K562 (cell line): ENCODE measurements around the gene PRPF8. TPM values are rescaled to one million over a fixed set of nuclear protein-coding genes. Genes with fewer than 3 reads are reported as not detected.

ENCODE experiments used
- ATAC-seq: fragments of 200-7000 bp; cut with Tn5 transposase; 3 replicates; pipeline ENCODE4 v1.9.1; 2020; ENCODE audit warnings: moderate library complexity
- BruUV-seq: library from RNA; stranded (reverse); fragments of 400-500 nt; replicated peaks from 2 replicates; lab custom pipeline; 2021; lab: Mats Ljungman, UMichigan
- CTCF ChIA-PET: fragments of 300-600 bp; formaldehyde crosslinking; extraction: SDS; loops from one replicate; lab custom pipeline; 2021; ENCODE audit warnings: low intra/inter-chr PET ratio; lab: Yijun Ruan, JAX
- POLR2A ChIA-PET: fragments of 300-600, 350-650 bp; sonication (Branson Sonifier 250); formaldehyde crosslinking; extraction: SDS; loops from one replicate; lab custom pipeline; 2021; ENCODE audit warnings: antibody characterized with exemption, inconsistent platforms; lab: Yijun Ruan, JAX
- DNase-seq, 4 experiments: peaks; one replicate each; pipeline versions ENCODE4 v3.0.0 to v3.0.0-alpha.2; 2011 to 2018; ENCODE audit warnings: low spot score in 3 of 4, mixed read lengths in 3 of 4; ENCODE audit errors: extremely low read depth in 1 of 4
- FAIRE-seq: peaks from 2 replicates; lab custom pipeline; 2011; peaks lifted over from hg19 to GRCh38; lab: Jason Lieb, UNC
- H2AFZ ChIP-seq: 2 replicates; pipeline ENCODE4 v1.6.0; 2011; ENCODE audit warnings: low read depth, low read length, control low read depth, inconsistent platforms
- H3K27ac ChIP-seq: fragments of 200-600 bp; 3 replicates; pipeline ENCODE4 v1.8.0; 2011; ENCODE audit warnings: low read depth, mild to moderate bottlenecking, control low read depth, inconsistent platforms, low read length, moderate library complexity, mixed read lengths; ENCODE audit errors: extremely low read depth
- H3K27me3 ChIP-seq, 2 experiments: fragments of 300-600 bp in 1 of 2; 2 replicates in 1 of 2; 3 replicates in 1 of 2; pipeline versions ENCODE4 v1.6.0 to v1.8.0; 2011; ENCODE audit warnings: inconsistent platforms in 2 of 2, low read length in 2 of 2, mild to moderate bottlenecking in 1 of 2, mixed read lengths in 1 of 2, moderate library complexity in 1 of 2; ENCODE audit not compliant: control insufficient read depth in 2 of 2, insufficient read depth in 2 of 2
- H3K36me3 ChIP-seq: fragments of 300-600 bp; 3 replicates; pipeline ENCODE4 v1.8.0; 2011; ENCODE audit warnings: mild to moderate bottlenecking, low read length, inconsistent platforms; ENCODE audit not compliant: control insufficient read depth, insufficient read depth
- H3K4me1 ChIP-seq, 2 experiments: fragments of 200-600 bp in 1 of 2; replicated peaks in 1 of 2; 2 replicates in 1 of 2; 3 replicates in 1 of 2; pipeline versions ENCODE4 v1.5.1 to v1.8.0; 2011; ENCODE audit warnings: inconsistent platforms in 2 of 2, low read length in 2 of 2, mild to moderate bottlenecking in 1 of 2, mixed read lengths in 1 of 2, moderate library complexity in 1 of 2; ENCODE audit not compliant: control insufficient read depth in 2 of 2, insufficient read depth in 2 of 2
- H3K4me2 ChIP-seq: 2 replicates; pipeline ENCODE4 v1.6.1; 2011; ENCODE audit warnings: low read length, control low read depth, inconsistent platforms, mixed read lengths; ENCODE audit not compliant: insufficient read depth
- H3K4me3 ChIP-seq: fragments of 200-600 bp; sonication (generic), shearing (Covaris generic); 2 replicates; pipeline ENCODE4 v1.5.1; 2016; ENCODE audit warnings: control low read depth, inconsistent platforms
- H3K79me2 ChIP-seq: fragments of 200-600 bp; 3 replicates; pipeline ENCODE4 v1.8.0; 2011; ENCODE audit warnings: low read length, inconsistent platforms; ENCODE audit not compliant: control insufficient read depth, insufficient read depth
- H3K9ac ChIP-seq, 2 experiments: 2 replicates each; pipeline versions ENCODE4 v1.6.0 to v1.6.1; 2011; ENCODE audit warnings: low read depth in 2 of 2, low read length in 2 of 2, control low read depth in 1 of 2, inconsistent platforms in 1 of 2, mild to moderate bottlenecking in 1 of 2, mixed read lengths in 1 of 2; ENCODE audit not compliant: insufficient read depth in 1 of 2
- H3K9me1 ChIP-seq: one replicate; pipeline ENCODE4 v1.6.0; 2011; ENCODE audit warnings: inconsistent platforms, mild to moderate bottlenecking, low read length, moderate library complexity; ENCODE audit not compliant: control insufficient read depth, insufficient read depth
- H3K9me3 ChIP-seq: replicated peaks from 2 replicates; pipeline ENCODE4 v1.5.1; 2011; ENCODE audit warnings: low read depth, low read length, inconsistent platforms; ENCODE audit not compliant: control insufficient read depth, insufficient read depth
- H4K20me1 ChIP-seq: replicated peaks from 2 replicates; pipeline ENCODE4 v1.6.1; 2011; ENCODE audit warnings: low read length, inconsistent platforms, mixed read lengths; ENCODE audit not compliant: control insufficient read depth, insufficient read depth
- ARID4B ChIP-seq: sonication (generic); formaldehyde crosslinking; IDR thresholded peaks from 2 replicates; pipeline ENCODE4 v1.8.0; 2022; ENCODE audit warnings: mild to moderate bottlenecking, missing genetic modification reagents
- MGA ChIP-seq: fragments of 450-650 bp; IDR thresholded peaks from 2 replicates; pipeline ENCODE4 v1.6.1; 2016; ENCODE audit warnings: mild to moderate bottlenecking, moderate library complexity
- SMARCC2 ChIP-seq: fragments of 450-650 bp; IDR thresholded peaks from 2 replicates; pipeline ENCODE4 v1.6.1; 2017; ENCODE audit warnings: antibody characterized with exemption, moderate library complexity, mild to moderate bottlenecking, low read depth
- WGBS: fragments of 100-300 bp; shearing (Covaris generic); methylation state at CpG from one replicate; pipeline ENCODE4 v1.1.6; 2016; ENCODE audit warnings: low coverage, mixed read lengths; ENCODE audit not compliant: insufficient coverage; ENCODE audit errors: missing lambda C conversion rate; 5-methylcytosine and 5-hydroxymethylcytosine counted together
- in situ Hi-C: fragments of 300-500 bp; cut with MboI; formaldehyde crosslinking; loops from 4 replicates; pipeline ENCODE4 v1.15.0; 2018; ENCODE audit warnings: inconsistent platforms, mixed read lengths
- intact Hi-C: fragments of 100-400 bp; cut with micrococcal nuclease; formaldehyde crosslinking; loops from 2 replicates; pipeline ENCODE4 v1.14.2; 2022
- polyA plus RNA-seq, 8 experiments: library from polyadenylated mRNA; depleted of rRNA in 4 of 8; stranded (reverse) in 5 of 8; unstranded in 3 of 8; fragments of >200 nt; fragmentation: Nextera tagmentation in 2 of 8; fragmentation: Illumina TruSeq in 1 of 8; extraction: Ambion mirVana in 2 of 8; extraction: Trizol in 1 of 8; gene quantifications; 2 replicates each; pipeline versions ENCODE4 v1.2.1 to v1.2.3, GENCODE V29; 2011 to 2014; ENCODE audit warnings: inconsistent platforms in 1 of 8, missing spikeins in 1 of 8
- total RNA-seq, 7 experiments: library from RNA; depleted of rRNA in 6 of 7; stranded (reverse); fragments of >200 nt in 6 of 7; fragmentation: Illumina TruSeq in 2 of 7; extraction: Trizol in 2 of 7; gene quantifications; 2 replicates each; pipeline versions ENCODE4 v1.2.1 to v1.2.3, GENCODE V29; 2011 to 2021; ENCODE audit warnings: low replicate concordance in 1 of 7

PRPF8 gene
- total and polyA plus RNA-seq, 9 of the 15 experiments (the other 6 are each of a cell fraction or from before 2014, with no cell fraction given): 64.3 to 294 (median 85.9) TPM

- peak overlapping the region; percentile 99 for H3K27ac ChIP-seq
- 0 out of 2 replicates have a peak, but pooled peaks cover 3% of the 10 kb centered on the region for H4K20me1 ChIP-seq
- H3K4me3 ChIP-seq: peak overlapping the region; percentile 85
- peak; percentile 98 for FAIRE-seq
- no peaks in the 10 kb centered on the region for H3K27me3 ChIP-seq
- H3K9me3 ChIP-seq: no peaks in the 10 kb centered on the region
- peak; percentile 78 for ATAC-seq
- H3K79me2 ChIP-seq: peaks cover 44% of the 10 kb centered on the region
- peaks cover 25% of the 10 kb centered on the region; the same call in 2 of the 3 replicates for H3K36me3 ChIP-seq
- H3K4me1 ChIP-seq: peaks cover 39 to 50% of the 10 kb centered on the region in 2 experiments
- no TSS peak for BruUV-seq
- in situ Hi-C loops (loop anchor here (10.0 kb wide), 1 partner anchor 319 kb away; the partner anchor contains the start of gene DPH1), intact Hi-C loops (loop anchor here (2.0 to 5.0 kb wide), 4 partner anchors 34 to 316 kb away; partner anchors contain the start of genes DPH1, PRPF8 and SERPINF1)
- peak overlapping the region; percentile 90 to 98 for H3K9ac ChIP-seq
- H3K4me2 ChIP-seq: peak overlapping the region; percentile 85
- H3K9me1 ChIP-seq: no peaks in the 10 kb centered on the region
- under 1% methylated on average over 32 of the region's 70 CpGs for WGBS
- peak; percentile 89 to 99 (median 94) for DNase-seq
- ChIA-PET CTCF (interaction anchor here (1.3 kb wide), 1 partner anchor 149 kb away, joined by 5 read pairs; no protein-coding TSS in a partner anchor), POLR2A (interaction anchor here (0.5 to 3.8 kb wide), 22 partner anchors 11 to 275 kb away, joined by 3 to 25 read pairs (median 5); partner anchors contain the start of genes PRPF8, RILP, RPA1 and SERPINF1)
- peak overlapping the region; percentile 49 for H2AFZ ChIP-seq
- TF ChIP-seq MGA (no peak), ARID4B (peak; percentile 85; the same call in 1 of the 2 replicates), SMARCC2 (no peak)
These were observed 31.6 kb upstream of the PRPF8 start for GRCh38 chr17:1716076-1716911.
